T47D (cell line): ENCODE measurements around the gene MSH3.

ENCODE experiments used
- DNase-seq, 2 experiments: peaks; one replicate each; pipeline versions ENCODE4 v3.0.0 to v3.0.0-alpha.2; 2011 to 2012; ENCODE audit warnings: low read depth in 1 of 2, low spot score in 1 of 2
- JUND ChIP-seq: IDR thresholded peaks from 2 replicates; pipeline ENCODE4 v1.6.1; 2012; ENCODE audit warnings: low read depth
- in situ Hi-C: cut with HindIII; loops from 2 replicates; pipeline ENCODE4 v1.10.0; 2016; ENCODE audit warnings: low sequenced_read_pairs, low pct_unique_long_range_greater_than_20kb

The MSH3 gene

DNA sequence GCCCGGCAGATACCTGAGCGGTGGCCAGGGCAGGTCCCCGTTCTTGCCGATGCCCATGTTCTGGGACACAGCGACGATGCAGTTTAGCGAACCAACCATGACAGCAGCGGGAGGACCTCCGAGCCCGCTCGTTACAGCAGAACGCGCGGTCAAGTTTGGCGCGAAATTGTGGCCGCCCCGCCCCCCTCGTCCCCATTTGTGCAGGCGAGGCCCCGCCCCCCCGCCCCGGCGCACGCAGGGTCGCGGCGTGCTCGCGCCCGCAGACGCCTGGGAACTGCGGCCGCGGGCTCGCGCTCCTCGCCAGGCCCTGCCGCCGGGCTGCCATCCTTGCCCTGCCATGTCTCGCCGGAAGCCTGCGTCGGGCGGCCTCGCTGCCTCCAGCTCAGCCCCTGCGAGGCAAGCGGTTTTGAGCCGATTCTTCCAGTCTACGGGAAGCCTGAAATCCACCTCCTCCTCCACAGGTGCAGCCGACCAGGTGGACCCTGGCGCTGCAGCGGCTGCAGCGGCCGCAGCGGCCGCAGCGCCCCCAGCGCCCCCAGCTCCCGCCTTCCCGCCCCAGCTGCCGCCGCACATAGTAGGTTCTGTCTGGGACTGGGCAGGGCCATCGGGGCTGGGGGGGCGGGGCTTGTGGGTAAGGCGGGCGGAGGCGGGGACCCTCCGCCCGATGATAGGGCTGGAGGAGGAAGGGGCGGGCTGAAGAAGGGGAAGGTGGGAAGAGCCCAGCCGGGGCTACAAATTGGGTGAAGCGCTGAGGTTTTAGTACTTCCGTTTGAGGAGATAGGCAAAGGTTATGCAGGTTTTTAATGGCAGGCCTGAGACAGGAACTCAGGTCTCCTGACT lies at the start of gene MSH3, which contains the start of gene DHFR:
TSS of gene MSH3 (plus strand) at position 262 of the 840 bp plus-strand sequence. CDS start at position 338, 76 bp downstream.
TSS of gene DHFR (minus strand) at position 593 of the 840 bp plus-strand sequence. CDS start at position 99, 494 bp downstream.
- in situ Hi-C loops: no loop called here
- no peak for TF ChIP-seq JUND
- peak; percentile 87 to 95 for DNase-seq

GRCh38 chr5:80607343-80607742 lies 47.1 kb upstream of the MSH3 start:
- TF ChIP-seq JUND: no peak
- no peak for DNase-seq
- in situ Hi-C loops: no loop called here

GRCh38 chr5:80607832-80608231 lies 46.6 kb upstream of the MSH3 start:
- in situ Hi-C loops: no loop called here
- no peak for DNase-seq
- TF ChIP-seq JUND: no peak

DNA sequence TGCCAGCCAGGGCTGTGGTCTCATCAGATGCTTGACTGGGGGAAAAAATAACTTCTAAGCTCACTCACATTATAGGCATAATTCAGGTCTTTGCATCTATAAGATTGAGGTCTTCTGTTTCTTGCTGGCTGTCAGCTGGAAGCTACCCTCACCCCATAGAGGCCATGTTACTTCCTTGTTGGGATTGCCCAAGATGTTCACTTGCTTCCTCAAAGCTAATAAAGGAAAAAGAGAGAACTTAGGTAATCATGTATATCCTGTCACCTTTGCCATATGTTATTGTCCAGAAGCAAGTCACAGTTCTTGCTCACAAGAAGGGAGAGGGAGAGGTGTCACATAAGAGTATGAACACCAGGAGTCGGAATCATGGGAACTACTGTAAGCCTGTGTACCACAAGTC lies 45.7 kb upstream of the MSH3 start:
- in situ Hi-C loops: no loop called here

GRCh38 chr5:80609692-80610091 lies 44.8 kb upstream of the MSH3 start:
- no peak for TF ChIP-seq JUND
- DNase-seq: no peak
- in situ Hi-C loops: no loop called here

More for the DNA sequence above, 45.7 kb upstream of the MSH3 start:
- no peak for DNase-seq
- TF ChIP-seq JUND: no peak

DNA sequence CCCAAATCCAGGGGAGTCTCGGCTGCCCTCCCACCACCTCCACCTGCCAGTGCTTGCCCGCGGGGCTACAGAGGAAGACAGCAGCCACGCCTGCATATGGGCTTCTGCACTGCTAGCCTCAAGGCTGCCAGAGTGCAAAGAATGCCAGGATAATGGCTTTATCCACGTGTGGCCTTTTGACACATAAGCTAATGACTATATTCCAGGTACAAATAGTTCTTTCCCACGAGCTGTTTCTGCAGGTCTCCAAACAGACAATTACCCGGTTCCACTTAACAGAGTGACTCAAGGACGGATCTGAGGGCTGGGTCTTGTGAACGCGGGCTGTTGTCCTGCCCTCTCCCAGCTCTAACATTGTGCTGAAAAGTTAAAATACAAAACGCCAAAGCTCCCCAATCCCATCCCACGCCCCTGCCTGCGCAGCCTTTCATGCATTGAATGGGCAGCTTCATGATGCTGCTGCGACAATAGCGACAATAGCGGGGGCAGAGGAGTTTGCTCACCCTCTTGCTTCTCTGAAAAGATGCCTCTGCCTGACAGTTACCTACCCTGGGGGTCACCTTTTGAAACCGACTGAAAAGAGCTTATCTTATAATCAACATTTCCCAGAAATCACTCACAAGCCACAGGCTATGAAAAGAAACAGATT lies 39.1 kb upstream of the MSH3 start:
- in situ Hi-C loops: no loop called here
- no peak for DNase-seq

DNA sequence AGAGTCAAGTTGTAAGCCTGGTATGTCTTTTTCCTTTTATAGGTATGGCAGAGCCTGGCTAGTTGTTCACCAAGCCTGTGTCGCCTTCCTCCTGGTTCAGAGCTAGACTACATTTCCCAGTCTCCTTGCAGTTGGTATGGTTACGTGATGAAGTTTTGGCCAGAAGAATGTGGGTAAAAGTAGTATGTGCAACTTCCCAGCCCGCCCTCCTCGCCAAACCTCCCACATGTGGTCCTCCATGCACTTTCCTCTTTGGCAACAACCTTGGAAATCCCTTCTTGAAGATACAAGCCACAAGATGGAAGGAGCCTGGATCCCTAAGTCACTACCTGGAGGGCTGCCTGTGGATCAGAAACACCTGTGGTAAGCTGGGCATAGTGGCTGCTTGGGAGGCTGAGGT lies 36.0 kb upstream of the MSH3 start:
- in situ Hi-C loops: no loop called here
- DNase-seq: no peak

More for the DNA sequence above, 39.1 kb upstream of the MSH3 start:
- no peak for TF ChIP-seq JUND

GRCh38 chr5:80619086-80619485 lies 35.4 kb upstream of the MSH3 start:
- DNase-seq: no peak
- in situ Hi-C loops: no loop called here
- no peak for TF ChIP-seq JUND

More for the DNA sequence above, 36.0 kb upstream of the MSH3 start:
- TF ChIP-seq JUND: no peak

GRCh38 chr5:80620211-80620610 lies 34.2 kb upstream of the MSH3 start:
- DNase-seq: no peak
- in situ Hi-C loops: no loop called here
- no peak for TF ChIP-seq JUND

GRCh38 chr5:80622756-80623155 lies 31.7 kb upstream of the MSH3 start:
- TF ChIP-seq JUND: no peak
- in situ Hi-C loops: no loop called here
- DNase-seq: no peak

GRCh38 chr5:80623999-80624398 lies 30.5 kb upstream of the MSH3 start:
- in situ Hi-C loops: no loop called here
- TF ChIP-seq JUND: no peak
- DNase-seq: no peak

DNA sequence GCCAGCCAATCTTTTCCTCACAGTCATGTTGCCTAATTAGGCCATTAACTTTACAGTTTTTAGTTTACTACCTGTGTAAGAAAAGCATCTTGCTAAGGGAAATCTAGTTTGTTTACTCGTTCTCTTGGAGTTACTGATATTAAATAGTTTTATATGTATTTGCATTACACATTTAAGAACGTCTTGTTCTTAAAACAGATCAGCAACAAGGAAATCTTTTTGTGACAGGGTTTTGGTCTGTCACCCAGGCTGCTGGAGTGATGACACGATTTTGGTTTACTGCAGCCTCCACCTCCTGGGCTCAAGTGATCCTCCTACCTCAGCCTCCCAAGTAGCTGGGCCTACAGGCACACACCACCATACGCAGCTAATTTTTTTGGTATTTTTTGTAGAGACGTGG lies 29.2 kb upstream of the MSH3 start:
- no peak for TF ChIP-seq JUND
- in situ Hi-C loops: no loop called here
- DNase-seq: no peak

- DNase-seq: no peak
- TF ChIP-seq JUND: no peak
- in situ Hi-C loops: no loop called here
Observed at GRCh38 chr5:80629281-80629680, 25.2 kb upstream of the MSH3 start.
